GM10266 (cell line): ENCODE measurements around the gene SUN2.
A peak's percentile ranks its signal among the peaks of the same experiment; 100 is the strongest.

Experiments used
- DNase-seq: peaks from one replicate; pipeline ENCODE4 v3.0.0; 2012; ENCODE audit errors: extremely low spot score
- CTCF ChIP-seq: IDR thresholded peaks from 2 replicates; pipeline ENCODE4 v1.5.1; 2012; ENCODE audit warnings: mild to moderate bottlenecking, low read depth; ENCODE audit not compliant: control insufficient read depth, insufficient read depth; ENCODE audit errors: missing control alignments

Gene SUN2

GRCh38 chr22:38700789-38701628, 54.8 kb downstream of the SUN2 start, which contains the start of gene JOSD1:
JOSD1 (minus strand) TSS chr22:38700943; CDS start chr22:38699987, 956 bp downstream.
- DNase-seq: peak; percentile 99
- no peak for TF ChIP-seq CTCF

GRCh38 chr22:38700270-38700788, 55.5 kb downstream of the SUN2 start:
- TF ChIP-seq CTCF: no peak
- no peak for DNase-seq

- DNase-seq: no peak
- TF ChIP-seq CTCF: no peak
These were observed 56.0 kb downstream of the SUN2 start for GRCh38 chr22:38699784-38700183.

GRCh38 chr22:38699143-38699542, 56.7 kb downstream of the SUN2 start:
- no peak for DNase-seq
- TF ChIP-seq CTCF: no peak

GRCh38 chr22:38698407-38699094, 57.2 kb downstream of the SUN2 start:
- DNase-seq: no peak
- no peak for TF ChIP-seq CTCF

- TF ChIP-seq CTCF: no peak
- no peak for DNase-seq
These were observed 58.2 kb downstream of the SUN2 start for GRCh38 chr22:38697425-38698089.
